Right renal pelvis (tissue), 4 donors: ENCODE measurements around the gene ACTL10. TPM values are rescaled to one million over a fixed set of nuclear protein-coding genes. Genes with fewer than 3 reads are reported as not detected.
A peak's percentile ranks its signal among the peaks of the same experiment; 100 is the strongest.

Experiments
- DNase-seq, 4 donors: peaks; one replicate each; pipeline ENCODE4 v3.0.0-alpha.2; 2013; ENCODE audit warnings: low read depth in 4 of 4, low spot score in 3 of 4, missing footprints in 1 of 4
- polyA plus RNA-seq, 4 donors: library from polyadenylated mRNA; unstranded; fragments of 120-200 nt; gene quantifications; one replicate each; pipeline ENCODE4 v1.2.1, GENCODE V29; 2013; ENCODE audit not compliant: insufficient read length in 4 of 4

ACTL10 gene
- polyA plus RNA-seq, 4 donors, result 0.22 to 0.64 (median 0.45) TPM

GRCh38 chr20:33648396-33649004 lies 18.2 kb upstream of the ACTL10 start:
- no peak for DNase-seq

GRCh38 chr20:33649201-33649681 lies 17.5 kb upstream of the ACTL10 start:
- no peak for DNase-seq

GRCh38 chr20:33650111-33650752 lies 16.5 kb upstream of the ACTL10 start:
- DNase-seq, result no peak

- DNase-seq, result no peak
Observed at GRCh38 chr20:33650753-33651561, 15.8 kb upstream of the ACTL10 start.

- no peak for DNase-seq
Observed at GRCh38 chr20:33651562-33652048, 15.1 kb upstream of the ACTL10 start.

- DNase-seq, result peak in 1 of 4 donors; percentile 71
Observed at GRCh38 chr20:33653218-33653899, 13.4 kb upstream of the ACTL10 start.

GRCh38 chr20:33653900-33654596 lies 12.7 kb upstream of the ACTL10 start:
- no peak for DNase-seq

GRCh38 chr20:33654680-33655161 lies 12.0 kb upstream of the ACTL10 start:
- no peak for DNase-seq

GRCh38 chr20:33655164-33655563 lies 11.6 kb upstream of the ACTL10 start:
- DNase-seq, result no peak

GRCh38 chr20:33656010-33656782 lies 10.5 kb upstream of the ACTL10 start:
- DNase-seq, result no peak

GRCh38 chr20:33656783-33657703 lies 9.7 kb upstream of the ACTL10 start:
- no peak for DNase-seq

GRCh38 chr20:33657704-33658095 lies 9.0 kb upstream of the ACTL10 start:
- DNase-seq, result no peak

GRCh38 chr20:33658510-33658909 lies 8.2 kb upstream of the ACTL10 start:
- DNase-seq, result no peak

GRCh38 chr20:33658929-33659328 lies 7.8 kb upstream of the ACTL10 start:
- DNase-seq, result no peak

GRCh38 chr20:33659341-33660034 lies 7.3 kb upstream of the ACTL10 start:
- no peak for DNase-seq

GRCh38 chr20:33660035-33660684 lies 6.6 kb upstream of the ACTL10 start:
- no peak for DNase-seq

GRCh38 chr20:33660685-33661058 lies 6.1 kb upstream of the ACTL10 start:
- no peak for DNase-seq
